ENCODE results near the gene SUMF1. TPM values are rescaled to one million over a fixed set of nuclear protein-coding genes. Genes with fewer than 3 reads are reported as not detected.
A peak's percentile ranks its signal among the peaks of the same experiment; 100 is the strongest.

Gene SUMF1
- total and polyA plus RNA-seq, 2 experiments from 2014 or later: 23.5 to 29.9 TPM

- no peak overlapping the region for H3K4me3 ChIP-seq
- H3K4me1 ChIP-seq (ENCODE audit: low read depth): no peaks in the 10 kb centered on the region
- no peak overlapping the region for H3K27ac ChIP-seq
- H3K27me3 ChIP-seq: no peaks in the 10 kb centered on the region
- DNase-seq (ENCODE audit: low read depth in 1 of 2, low spot score in 1 of 2): no peak
- no peaks in the 10 kb centered on the region for H3K36me3 ChIP-seq
- no peak for TF ChIP-seq CTCF (IDR thresholded peaks at IDR 0.05; ENCODE audit: low read depth, low read length)
- H3K9me3 ChIP-seq (ENCODE audit: low read depth): no peaks in the 10 kb centered on the region
Observed at GRCh38 chr3:4438296-4438695, 28.8 kb downstream of the SUMF1 start.

- H3K27ac ChIP-seq: no peak overlapping the region
- no peak for DNase-seq (ENCODE audit: low read depth in 1 of 2, low spot score in 1 of 2)
- no peaks in the 10 kb centered on the region for H3K36me3 ChIP-seq
- H3K27me3 ChIP-seq: no peaks in the 10 kb centered on the region
- H3K9me3 ChIP-seq (ENCODE audit: low read depth): no peaks in the 10 kb centered on the region
- TF ChIP-seq CTCF (IDR thresholded peaks at IDR 0.05; ENCODE audit: low read depth, low read length): no peak
- H3K4me3 ChIP-seq: no peak overlapping the region
- H3K4me1 ChIP-seq (ENCODE audit: low read depth): peaks cover 5% of the 10 kb centered on the region
Observed at GRCh38 chr3:4432259-4432658, 34.8 kb downstream of the SUMF1 start.

GRCh38 chr3:4429648-4430350, 37.3 kb downstream of the SUMF1 start:
- H3K4me3 ChIP-seq: no peak overlapping the region
- peaks cover 7% of the 10 kb centered on the region for H3K4me1 ChIP-seq (ENCODE audit: low read depth)
- H3K36me3 ChIP-seq: no peaks in the 10 kb centered on the region
- H3K27me3 ChIP-seq: no peaks in the 10 kb centered on the region
- H3K27ac ChIP-seq: no peak overlapping the region
- TF ChIP-seq CTCF (IDR thresholded peaks at IDR 0.05; ENCODE audit: low read depth, low read length): no peak
- no peaks in the 10 kb centered on the region for H3K9me3 ChIP-seq (ENCODE audit: low read depth)
- DNase-seq (ENCODE audit: low read depth in 1 of 2, low spot score in 1 of 2): no peak

GRCh38 chr3:4426782-4427344, 40.2 kb downstream of the SUMF1 start:
- no peak for TF ChIP-seq CTCF (IDR thresholded peaks at IDR 0.05; ENCODE audit: low read depth, low read length)
- H3K36me3 ChIP-seq: no peaks in the 10 kb centered on the region
- H3K4me3 ChIP-seq: no peak overlapping the region
- H3K27me3 ChIP-seq: no peaks in the 10 kb centered on the region
- peaks cover 7% of the 10 kb centered on the region for H3K4me1 ChIP-seq (ENCODE audit: low read depth)
- no peak overlapping the region for H3K27ac ChIP-seq
- DNase-seq (ENCODE audit: low read depth in 1 of 2, low spot score in 1 of 2): peak; percentile 51 to 92
- no peaks in the 10 kb centered on the region for H3K9me3 ChIP-seq (ENCODE audit: low read depth)

- TF ChIP-seq CTCF (IDR thresholded peaks at IDR 0.05; ENCODE audit: low read depth, low read length): no peak
- H3K9me3 ChIP-seq (ENCODE audit: low read depth): no peaks in the 10 kb centered on the region
- DNase-seq (ENCODE audit: low read depth in 1 of 2, low spot score in 1 of 2): peak in 1 of 2 donors; percentile 38
- peaks cover 7% of the 10 kb centered on the region for H3K4me1 ChIP-seq (ENCODE audit: low read depth)
- H3K36me3 ChIP-seq: no peaks in the 10 kb centered on the region
- H3K27ac ChIP-seq: no peak overlapping the region
- no peaks in the 10 kb centered on the region for H3K27me3 ChIP-seq
- no peak overlapping the region for H3K4me3 ChIP-seq
Observed at GRCh38 chr3:4426261-4426781, 40.7 kb downstream of the SUMF1 start.

Measured in cardiac muscle cell (in vitro differentiated cells and primary cell).